LNCaP clone FGC (cell line): ENCODE data around the gene CHRNA1.

Experiments
- DNase-seq: peaks from one replicate; pipeline ENCODE4 v3.0.0-alpha.2; 2011; ENCODE audit warnings: low read depth
- H3K4me3 ChIP-seq: 2 replicates; pipeline ENCODE4 v1.5.1; 2011; ENCODE audit warnings: mild to moderate bottlenecking, low read depth, low read length, control low read depth
- TF ChIP-seq, protein P1 (sequence below): IDR thresholded peaks from 2 replicates; pipeline ENCODE4 v1.5.1; 2012; ENCODE audit warnings: mild to moderate bottlenecking; ENCODE audit not compliant: control insufficient read depth, insufficient read depth; ENCODE audit errors: extremely low read depth

The CHRNA1 gene

DNA sequence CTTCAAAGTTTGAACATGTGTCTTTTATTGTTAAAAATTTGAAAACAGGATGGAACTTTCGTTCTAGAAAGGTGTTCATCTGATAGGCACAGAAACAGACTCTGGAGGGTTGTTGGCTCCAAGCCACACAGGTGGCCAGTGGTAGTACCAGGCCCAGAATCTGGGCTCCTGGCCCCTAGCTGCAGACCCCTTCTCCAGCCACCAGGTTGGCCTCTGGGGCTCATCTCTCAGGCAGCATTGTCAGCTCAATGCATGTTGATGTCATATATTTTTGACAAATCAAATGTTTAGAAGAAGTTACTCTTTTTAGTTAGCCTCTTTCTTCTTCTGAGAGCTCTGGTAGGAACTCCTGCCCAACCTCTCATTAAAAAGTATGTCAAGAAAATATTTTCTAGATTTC is 34.5 kb upstream of the CHRNA1 start:
- DNase-seq: no peak

GRCh38 chr2:174797781-174798276 is 33.6 kb upstream of the CHRNA1 start:
- no peak for DNase-seq
- no peak overlapping the region for H3K4me3 ChIP-seq
- TF ChIP-seq, protein P1, sequence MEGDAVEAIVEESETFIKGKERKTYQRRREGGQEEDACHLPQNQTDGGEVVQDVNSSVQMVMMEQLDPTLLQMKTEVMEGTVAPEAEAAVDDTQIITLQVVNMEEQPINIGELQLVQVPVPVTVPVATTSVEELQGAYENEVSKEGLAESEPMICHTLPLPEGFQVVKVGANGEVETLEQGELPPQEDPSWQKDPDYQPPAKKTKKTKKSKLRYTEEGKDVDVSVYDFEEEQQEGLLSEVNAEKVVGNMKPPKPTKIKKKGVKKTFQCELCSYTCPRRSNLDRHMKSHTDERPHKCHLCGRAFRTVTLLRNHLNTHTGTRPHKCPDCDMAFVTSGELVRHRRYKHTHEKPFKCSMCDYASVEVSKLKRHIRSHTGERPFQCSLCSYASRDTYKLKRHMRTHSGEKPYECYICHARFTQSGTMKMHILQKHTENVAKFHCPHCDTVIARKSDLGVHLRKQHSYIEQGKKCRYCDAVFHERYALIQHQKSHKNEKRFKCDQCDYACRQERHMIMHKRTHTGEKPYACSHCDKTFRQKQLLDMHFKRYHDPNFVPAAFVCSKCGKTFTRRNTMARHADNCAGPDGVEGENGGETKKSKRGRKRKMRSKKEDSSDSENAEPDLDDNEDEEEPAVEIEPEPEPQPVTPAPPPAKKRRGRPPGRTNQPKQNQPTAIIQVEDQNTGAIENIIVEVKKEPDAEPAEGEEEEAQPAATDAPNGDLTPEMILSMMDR: no peak

More for the DNA sequence above, 34.5 kb upstream of the CHRNA1 start:
- TF ChIP-seq, protein P1: no peak
- H3K4me3 ChIP-seq: no peak overlapping the region

GRCh38 chr2:174796319-174796771 is 32.1 kb upstream of the CHRNA1 start:
- H3K4me3 ChIP-seq: no peak overlapping the region
- DNase-seq: no peak
- TF ChIP-seq, protein P1: no peak

- no peak for DNase-seq
These were observed 30.6 kb upstream of the CHRNA1 start for GRCh38 chr2:174794851-174795374.

GRCh38 chr2:174792309-174793025 is 28.2 kb upstream of the CHRNA1 start:
- TF ChIP-seq, protein P1: no peak
- no peak for DNase-seq
- H3K4me3 ChIP-seq: no peak overlapping the region

More at GRCh38 chr2:174794851-174795374, 30.6 kb upstream of the CHRNA1 start:
- no peak overlapping the region for H3K4me3 ChIP-seq
- TF ChIP-seq, protein P1: no peak

GRCh38 chr2:174791746-174792280 is 27.5 kb upstream of the CHRNA1 start:
- H3K4me3 ChIP-seq: no peak overlapping the region
- no peak for DNase-seq
- TF ChIP-seq, protein P1: no peak
